ENCODE results near the gene LAMTOR3.

DNA sequence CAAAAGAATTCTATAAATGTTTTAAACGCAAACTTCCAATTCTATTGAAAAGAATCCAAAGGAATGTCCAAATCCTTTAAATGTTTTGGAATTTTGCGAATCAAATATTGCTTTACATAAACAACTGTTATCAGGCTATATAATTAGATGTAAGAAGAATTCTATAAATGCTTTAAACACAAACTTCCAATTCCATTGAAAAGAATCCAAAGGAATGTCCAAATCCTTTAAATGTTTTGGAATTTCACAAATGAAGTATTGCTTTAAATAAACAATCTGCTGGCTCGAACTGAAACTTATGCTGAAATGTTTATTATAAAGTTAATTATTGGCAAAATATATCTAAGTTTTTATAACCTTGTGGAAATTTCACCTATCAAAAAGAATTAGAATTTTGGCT, 61.5 kb downstream of the LAMTOR3 start:
- TF ChIP-seq POLR2A (IDR thresholded peaks at IDR 0.05) = no peak
- TF ChIP-seq, protein P1, sequence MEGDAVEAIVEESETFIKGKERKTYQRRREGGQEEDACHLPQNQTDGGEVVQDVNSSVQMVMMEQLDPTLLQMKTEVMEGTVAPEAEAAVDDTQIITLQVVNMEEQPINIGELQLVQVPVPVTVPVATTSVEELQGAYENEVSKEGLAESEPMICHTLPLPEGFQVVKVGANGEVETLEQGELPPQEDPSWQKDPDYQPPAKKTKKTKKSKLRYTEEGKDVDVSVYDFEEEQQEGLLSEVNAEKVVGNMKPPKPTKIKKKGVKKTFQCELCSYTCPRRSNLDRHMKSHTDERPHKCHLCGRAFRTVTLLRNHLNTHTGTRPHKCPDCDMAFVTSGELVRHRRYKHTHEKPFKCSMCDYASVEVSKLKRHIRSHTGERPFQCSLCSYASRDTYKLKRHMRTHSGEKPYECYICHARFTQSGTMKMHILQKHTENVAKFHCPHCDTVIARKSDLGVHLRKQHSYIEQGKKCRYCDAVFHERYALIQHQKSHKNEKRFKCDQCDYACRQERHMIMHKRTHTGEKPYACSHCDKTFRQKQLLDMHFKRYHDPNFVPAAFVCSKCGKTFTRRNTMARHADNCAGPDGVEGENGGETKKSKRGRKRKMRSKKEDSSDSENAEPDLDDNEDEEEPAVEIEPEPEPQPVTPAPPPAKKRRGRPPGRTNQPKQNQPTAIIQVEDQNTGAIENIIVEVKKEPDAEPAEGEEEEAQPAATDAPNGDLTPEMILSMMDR (IDR thresholded peaks at IDR 0.05) = no peak
